GM21528 (cell line): ENCODE results near the gene EAF1.
"Not testable (repeated sequence)": the region's sequence is repeated elsewhere in the genome, so short reads cannot be mapped to it uniquely, and the experiment has no call there.

Experiments
- ATAC-seq: cut with Tn5 transposase; IDR thresholded peaks from one replicate; pipeline ENCODE4 v1.9.1; 2021; ENCODE audit warnings: mild to moderate bottlenecking, moderate library complexity; ENCODE audit not compliant: unreplicated experiment, low FRiP score

EAF1 gene

DNA sequence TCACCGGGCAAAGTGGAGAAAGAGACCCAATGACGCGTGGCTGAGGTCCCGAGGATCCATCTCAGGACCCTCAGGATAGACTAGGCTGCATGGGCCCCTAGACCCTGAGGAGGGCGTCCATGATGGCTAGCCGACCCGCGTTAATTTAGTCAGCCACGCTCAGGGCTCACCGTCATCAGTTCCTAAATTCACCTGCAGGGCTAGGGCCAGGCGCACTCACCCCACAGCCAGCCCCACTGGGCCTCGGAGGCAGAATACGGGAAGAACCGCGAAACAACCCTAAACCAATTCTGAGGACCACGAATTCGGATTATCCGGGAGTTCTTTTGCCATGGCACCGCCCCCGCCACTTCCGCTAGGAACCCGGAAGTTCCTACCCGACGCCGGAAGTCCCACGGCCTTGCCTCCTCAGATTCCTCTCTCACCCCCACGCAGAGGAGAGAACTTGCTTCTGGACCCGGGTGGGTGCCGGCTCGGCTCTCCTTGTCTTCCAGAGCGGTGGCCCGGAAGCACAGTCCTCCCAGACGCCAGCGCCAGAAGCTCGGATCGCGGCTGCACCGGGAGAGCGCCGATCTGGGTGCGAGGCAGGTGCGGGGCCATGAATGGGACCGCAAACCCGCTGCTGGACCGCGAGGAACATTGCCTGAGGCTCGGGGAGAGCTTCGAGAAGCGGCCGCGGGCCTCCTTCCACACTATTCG lies at the start of gene EAF1, which contains the start of gene METTL6:
TSS of gene EAF1 (plus strand) at position 417 of the 699 bp plus-strand sequence. CDS start at position 599, 182 bp downstream.
TSS of gene METTL6 (minus strand) at position 363 of the 699 bp plus-strand sequence. CDS start 1,033 bp downstream, outside the sequence.
- peak; percentile 91 for ATAC-seq

DNA sequence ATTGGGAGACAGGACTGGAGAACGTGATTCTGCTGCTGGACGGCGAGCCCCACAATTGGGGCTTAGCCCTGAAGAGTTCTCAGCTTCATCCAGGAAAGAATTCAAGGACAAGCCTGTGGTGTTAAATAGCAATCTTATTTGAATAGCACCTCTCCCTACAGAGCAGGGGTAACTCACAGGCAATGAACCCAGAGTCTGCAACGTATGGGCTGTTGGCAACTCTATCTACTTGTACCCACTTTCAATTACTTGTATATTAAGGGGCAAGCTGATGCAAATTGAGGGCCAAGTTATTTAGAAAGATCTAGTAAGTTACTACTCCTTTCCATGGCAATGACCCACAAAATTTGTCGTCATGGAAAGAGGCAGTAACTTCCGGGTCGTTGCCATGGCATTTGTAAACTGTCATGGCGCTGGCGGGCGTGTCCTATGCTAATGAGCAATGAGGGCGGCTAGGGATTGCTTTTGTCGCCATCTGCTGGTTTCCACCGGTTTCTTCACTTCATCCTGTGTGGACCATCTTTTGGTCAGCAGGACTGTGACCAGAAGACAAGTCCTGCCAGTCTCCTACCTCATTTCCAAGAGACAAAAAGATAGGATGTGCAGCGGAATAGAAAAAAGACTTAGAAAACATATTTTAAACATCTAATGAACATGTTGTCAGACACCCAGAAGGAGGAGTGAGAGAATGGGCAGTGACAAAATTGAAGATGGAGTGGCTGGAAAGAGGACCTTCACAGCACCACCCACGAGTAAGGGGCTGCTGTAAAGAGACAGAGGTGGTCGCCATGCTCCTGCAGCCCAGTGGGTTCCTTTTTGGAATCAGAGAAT lies 49.2 kb upstream of the EAF1 start:
- peak; percentile 81 for ATAC-seq

DNA sequence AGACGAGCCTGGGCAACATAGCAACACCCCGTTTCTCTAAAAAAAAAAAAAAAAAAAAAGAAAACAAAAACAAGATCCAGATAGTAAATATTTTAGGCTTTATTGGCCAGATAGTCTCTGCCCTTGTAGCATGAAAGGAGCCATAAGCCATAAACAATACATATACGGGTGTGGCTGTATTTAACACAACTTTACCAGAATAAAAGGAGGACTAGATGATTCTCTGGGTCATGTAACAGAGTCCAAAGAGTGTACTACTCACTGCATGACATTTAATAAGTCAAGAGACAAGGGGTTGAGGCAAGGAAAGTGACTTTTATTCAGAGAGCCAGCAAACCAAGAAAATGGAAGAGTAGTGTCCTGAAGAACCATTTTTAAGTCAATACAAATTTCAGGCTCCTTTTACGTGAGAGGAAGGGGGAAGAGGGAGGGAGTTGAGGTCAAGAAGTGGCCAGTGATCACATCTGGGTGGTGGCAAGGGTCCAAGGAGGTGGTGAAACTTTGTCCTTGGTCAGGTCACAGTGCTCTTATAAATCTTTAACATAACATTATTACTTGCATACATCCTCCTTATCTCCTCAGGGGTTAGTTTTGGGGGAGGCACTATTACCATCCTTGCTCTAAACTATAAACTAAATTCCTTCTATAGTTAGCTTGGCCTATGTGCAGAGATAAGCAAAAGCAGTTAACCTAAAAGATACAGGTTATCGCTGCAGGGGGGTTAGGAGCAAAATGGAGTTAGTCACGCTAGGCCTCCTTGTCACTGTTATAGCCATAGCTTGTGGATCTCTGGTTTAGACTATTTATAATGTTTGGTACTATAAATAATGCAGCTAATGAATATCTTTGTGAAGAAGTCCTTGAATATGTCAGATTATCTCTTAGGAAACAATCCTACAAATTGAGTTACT lies 46.2 kb upstream of the EAF1 start:
- no peak for ATAC-seq

DNA sequence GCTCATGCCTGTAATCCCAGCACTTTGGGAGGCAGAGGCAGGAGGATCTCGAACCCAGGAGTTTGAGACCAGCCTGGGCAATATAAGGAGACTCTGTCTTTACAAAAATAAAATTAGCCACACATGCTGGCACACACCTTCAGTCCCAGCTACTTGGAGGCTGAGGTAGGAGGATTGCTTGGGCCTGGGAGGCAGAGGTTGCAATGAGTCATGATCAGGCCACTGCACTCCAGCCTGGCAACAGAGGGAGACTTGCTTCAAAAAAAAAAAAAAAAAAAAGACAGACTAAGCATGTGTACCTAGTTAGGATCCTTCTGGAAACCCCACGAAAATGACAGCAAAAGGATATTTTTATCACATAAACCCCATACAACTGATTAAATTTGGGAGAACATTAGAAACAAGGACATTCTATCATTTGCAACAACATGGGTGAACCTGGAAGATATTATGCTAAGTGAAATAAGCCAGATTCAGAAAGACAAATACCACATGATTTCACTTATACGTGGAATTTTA lies 44.9 kb upstream of the EAF1 start:
- ATAC-seq: no peak

DNA sequence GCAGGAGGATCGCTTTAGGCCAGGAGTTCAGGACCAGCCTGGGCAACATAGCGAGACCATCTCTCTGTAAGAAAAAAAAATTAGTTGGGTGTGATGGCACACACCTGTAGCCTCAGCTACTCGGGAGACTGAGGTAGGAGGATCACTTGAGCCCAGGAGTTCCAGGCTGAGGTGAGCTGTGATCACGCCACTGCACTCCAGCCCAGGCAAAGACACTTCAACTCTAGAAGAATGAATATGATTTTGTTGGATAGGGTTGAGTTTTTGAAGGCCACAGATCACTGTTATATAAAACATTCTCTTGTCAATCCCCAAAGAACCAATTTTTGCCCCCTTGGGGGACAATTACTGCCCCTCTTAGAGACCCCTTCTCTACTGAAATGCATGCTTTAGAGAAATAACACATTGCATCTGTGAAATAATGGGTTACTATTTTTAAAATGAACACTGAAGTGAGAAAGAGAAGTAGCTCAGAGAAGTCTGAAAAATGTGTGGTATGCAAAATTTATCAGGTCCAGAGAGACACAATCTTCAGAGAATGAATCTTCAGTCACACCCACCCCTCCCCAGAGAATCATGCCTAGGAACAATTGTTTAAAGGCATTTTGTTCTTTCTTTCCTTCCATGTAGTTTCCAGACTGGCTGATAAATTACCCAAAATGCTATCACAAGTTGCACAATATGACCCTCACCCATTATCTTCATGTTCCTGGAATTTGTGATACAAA lies 42.7 kb upstream of the EAF1 start:
- ATAC-seq: peak; percentile 83

DNA sequence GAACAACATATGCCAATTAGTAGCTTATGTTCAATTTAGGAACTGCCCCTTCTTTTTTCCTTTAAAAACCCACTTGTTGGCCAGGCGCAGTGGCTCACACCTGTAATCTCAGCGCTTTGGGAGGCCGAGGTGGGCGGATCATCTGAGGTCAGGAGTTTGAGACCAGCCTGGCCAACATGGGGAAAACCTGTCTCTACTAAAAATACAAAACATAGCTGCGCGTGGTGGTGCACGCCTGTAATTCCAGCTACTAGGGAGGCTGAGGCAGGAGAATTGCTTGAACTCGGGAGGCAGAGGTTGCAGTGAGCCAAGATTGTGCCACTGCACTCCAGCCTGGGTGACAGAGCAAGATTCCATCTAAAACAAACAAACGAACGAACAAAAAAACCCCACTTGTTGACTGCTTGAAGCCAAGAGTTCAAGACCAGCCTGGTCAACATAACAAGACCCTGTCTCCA lies 42.1 kb upstream of the EAF1 start:
- not testable (repeated sequence) for ATAC-seq

DNA sequence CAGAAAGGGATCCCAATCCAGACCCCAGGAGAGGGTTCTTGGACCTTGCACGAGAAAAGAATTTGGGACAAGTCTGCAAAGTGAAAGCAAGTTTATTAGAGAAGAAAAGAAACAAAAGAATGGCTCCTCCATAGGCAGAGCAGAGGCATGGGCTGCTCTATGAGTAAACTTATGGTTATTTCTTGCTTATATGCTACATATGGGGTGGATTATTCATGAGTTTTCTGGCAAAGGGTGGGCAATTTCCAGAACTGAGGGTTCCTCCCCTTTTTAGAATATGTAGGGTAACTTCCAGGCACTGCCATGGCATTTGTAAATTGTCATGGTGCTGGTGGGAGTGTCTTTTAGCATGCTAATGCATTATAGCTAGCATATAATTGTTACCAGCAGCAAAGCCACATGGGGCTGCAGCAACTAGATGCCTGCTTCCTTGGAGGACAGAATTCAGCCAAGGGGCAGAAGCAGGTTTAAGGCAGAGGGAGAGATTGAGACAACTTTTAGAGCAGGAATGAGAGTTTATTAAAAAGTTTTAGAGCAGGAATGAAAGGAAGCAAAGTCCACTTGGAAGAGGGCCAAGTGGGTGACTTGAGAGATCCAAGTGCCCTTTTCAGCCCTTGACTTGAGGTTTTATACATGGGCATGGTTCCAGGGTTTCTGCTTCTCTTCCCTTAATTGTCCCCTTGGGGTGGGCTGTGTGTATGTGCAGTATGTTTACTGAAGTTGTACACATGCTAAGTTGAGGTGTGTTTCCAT lies 41.3 kb upstream of the EAF1 start:
- ATAC-seq: no peak

DNA sequence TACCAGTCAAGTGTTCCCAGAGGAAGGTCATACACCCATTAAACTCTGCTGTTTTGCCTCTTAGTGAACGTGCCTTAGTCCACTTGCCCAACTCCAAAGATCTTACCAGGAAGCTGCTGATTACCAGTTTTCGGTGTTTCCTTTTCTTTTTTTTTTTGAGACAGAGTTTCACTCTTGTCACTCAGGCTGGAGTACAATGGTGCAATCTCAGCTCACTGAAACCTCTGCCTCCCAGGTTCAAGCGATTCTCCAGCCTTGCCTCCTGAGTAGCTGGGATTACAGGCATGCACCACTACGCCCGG lies 40.8 kb upstream of the EAF1 start:
- not testable (repeated sequence) for ATAC-seq

DNA sequence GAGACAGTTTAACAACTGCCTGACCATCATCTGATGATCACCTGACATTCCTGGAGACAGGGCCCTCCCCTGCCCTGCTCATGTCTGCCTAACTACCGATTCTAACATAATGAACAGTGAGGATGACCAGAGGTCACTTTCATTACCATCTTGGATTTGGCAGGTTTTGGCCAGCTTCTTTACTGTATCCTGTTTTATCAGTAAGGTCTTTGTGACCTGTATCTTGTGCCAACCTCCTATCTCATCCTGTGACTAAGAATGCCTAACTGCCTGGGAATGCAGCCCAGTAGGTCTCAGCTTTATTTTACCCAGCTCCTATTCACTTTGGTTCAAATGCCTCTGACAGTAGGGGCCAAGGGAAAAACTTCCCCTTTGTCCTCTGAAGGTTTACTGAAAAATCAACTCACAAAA lies 40.2 kb upstream of the EAF1 start:
- ATAC-seq: no peak

DNA sequence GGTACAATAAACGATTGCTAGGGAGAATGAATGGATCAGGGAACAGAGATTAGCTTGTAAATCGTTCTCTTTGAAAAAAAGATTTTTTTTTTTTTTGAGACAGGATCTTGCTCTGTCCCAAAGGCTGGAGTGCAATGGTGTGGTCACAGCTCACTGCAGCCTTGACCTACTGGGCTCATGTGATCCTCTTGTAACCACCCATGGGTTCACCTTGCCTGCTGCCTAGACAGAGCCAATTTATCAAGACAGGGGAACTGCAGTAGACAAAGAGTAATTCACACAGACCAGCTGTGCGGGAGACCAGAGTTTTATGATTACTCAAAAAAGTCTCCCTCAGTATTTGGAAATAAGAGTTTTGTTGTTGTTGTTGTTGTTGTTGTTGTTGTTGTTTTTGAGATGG lies 39.7 kb upstream of the EAF1 start:
- no peak for ATAC-seq

DNA sequence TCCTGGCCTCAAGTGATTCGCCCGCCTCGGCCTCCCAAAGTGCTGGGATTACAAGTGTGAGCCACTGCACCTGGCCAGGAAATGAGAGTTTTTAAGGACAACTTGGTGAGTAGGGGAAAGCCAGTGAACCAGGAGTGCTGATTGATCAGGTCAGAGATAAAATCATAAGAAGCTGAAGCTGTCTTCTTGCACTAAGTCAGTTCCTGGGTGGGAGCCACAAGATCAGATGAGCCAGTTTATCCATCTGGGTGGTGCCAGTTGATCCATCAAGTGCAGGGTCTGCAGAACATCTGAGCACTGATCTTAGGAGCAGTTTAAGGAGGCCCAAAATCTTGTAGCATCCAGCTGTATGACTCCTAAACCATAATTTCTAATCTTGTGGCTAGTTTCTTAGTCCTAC lies 39.1 kb upstream of the EAF1 start:
- ATAC-seq: not testable (repeated sequence)

DNA sequence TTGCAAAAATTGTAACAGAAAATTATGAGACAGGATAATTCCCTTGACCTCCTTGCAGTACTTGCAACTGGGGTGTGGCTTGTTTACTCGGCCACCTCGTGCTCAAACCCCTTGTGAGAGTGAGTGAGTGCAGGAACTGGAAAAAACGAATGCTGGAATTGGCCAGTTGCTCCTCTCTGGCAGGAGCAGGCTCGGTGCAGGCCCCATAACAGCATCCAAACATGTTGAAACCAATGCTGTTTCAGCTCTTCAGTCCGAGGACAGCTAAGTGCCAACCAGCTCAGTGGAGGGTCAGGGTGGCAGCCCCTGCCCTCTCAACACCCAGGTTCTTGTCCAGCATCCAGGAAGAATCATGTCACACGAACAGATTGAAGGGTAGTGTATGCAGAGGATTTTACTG lies 36.9 kb upstream of the EAF1 start:
- ATAC-seq: no peak

DNA sequence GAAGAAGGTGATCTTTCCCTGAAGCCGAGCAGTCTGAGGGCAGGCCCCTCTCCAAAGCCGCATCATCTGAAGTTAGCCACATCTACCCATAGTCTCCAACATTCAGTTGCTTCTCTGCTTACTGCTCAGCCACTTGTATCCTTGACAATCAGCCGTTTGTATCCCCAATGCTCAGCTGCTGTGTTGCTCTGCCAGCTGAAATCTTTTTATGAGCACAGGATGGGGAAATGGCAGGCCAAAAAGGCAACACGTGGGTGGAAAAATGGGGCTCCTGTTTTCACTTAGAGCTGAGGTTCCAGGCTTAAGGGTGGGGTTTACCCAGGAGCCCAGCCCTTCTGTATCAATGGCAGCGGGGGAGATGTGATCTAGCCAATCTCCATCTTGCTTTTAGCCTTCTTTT lies 36.4 kb upstream of the EAF1 start:
- ATAC-seq: no peak

DNA sequence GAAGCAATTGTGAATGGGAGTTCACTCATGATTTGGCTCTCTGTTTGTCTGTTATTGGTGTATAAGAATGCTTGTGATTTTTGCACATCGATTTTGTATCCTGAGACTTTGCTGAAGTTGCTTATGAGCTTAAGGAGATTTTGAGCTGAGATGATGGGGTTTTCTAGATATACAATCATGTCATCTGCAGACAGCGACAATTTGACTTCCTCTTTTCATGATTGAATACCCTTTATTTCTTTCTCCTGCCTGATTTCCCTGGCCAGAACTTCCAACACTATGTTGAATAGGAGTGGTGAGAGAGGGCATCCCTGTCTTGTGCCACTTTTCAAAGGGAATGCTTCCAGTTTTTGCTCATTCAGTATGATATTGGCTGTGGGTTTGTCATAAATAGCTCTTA lies 34.1 kb upstream of the EAF1 start:
- not testable (repeated sequence) for ATAC-seq

DNA sequence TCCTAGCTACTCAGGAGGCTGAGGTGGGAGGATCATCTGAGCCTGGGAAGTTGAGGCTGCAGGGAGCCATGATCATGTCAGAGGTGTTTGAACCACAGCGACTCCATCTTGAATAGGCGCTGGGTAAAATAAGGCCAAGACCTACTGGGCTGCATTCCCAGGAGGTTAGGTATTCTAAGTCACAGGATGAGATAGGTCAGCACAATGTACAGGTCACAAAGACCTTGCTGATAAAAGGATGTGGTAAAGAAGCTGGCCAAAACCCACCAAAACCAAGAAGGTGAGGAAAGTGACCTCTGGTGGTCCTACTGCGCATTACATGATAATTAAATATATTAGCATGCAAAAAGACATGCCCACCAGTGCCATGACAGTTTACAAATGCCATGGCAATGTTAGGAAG lies 28.7 kb upstream of the EAF1 start:
- ATAC-seq: not testable (repeated sequence)

DNA sequence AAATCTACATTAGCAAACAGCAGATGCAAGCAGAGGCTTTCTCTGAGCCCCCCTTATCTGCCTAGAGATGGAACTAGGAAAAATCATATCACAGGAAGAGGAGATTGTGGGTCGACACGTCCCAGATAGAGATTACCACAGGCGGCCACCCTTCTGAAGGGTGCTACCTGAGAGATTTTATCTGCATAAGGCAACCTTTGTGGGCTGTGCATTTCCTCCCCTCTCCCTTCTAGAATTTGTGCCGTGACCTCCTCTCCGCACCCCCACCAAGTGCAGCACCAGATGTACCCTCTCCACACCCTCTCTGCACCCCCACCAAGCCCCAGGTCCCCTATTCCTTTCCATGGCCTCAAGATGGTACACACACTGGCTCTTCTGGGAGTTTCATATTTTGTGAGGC lies 27.4 kb upstream of the EAF1 start:
- no peak for ATAC-seq

DNA sequence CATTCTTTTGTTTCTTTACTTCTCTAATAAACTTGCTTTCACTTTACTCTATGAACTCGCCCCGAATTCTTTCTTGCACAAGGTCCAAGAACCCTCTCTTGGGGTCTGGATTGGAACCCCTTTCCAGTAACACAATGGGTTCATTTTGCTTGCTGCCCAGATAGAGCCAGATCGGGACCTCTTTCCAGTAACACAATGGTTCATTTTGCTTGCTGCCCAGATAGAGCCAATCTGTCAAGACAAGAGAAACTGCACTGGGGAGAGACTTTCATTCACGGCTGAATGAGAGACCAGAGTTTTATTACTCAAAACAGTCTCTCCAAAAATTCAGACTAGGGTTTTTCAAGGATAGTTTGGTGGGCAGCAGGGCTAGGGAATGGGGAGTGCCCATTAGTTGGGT lies 25.5 kb upstream of the EAF1 start:
- no peak for ATAC-seq

DNA sequence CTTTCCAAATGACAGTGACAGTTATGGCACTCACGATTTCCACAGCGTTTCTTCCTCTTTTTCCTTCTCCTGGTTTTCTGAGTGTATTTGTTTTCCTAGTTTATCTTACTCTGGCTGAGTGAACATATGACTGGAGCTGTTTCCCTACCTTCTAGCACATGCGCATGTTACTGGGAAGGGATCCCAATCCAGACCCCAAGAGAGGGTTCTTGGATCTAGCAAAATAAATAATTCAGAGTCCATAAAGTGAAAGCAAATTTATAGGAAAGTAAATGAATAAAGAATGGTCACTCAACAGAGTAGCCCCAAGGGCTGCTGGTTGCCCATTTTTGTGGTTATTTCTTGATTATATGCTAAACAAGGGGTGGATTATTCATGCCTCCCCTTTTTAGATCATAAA lies 23.9 kb upstream of the EAF1 start:
- no peak for ATAC-seq

DNA sequence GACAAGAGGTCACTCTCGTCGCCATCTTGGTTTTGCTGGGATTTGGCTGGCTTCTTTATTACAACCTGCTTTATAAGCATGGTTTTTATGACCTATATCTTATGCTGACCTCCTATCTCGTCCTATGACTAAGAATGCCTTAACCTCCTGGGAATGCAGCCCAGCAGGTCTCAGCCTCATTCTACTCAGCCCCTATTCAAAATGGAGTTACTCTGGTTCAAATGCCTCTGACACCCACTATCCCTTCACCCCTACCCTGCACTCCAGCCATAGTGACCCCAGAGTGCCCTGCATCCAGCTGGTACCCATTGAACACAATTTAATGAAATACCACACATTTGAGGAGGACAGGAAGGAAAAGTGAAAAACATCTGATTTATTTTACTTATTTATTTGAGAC lies 23.4 kb upstream of the EAF1 start:
- no peak for ATAC-seq
